ENCODE data around the gene VAX1.
"Not testable (repeated sequence)": the region's sequence is repeated elsewhere in the genome, so short reads cannot be mapped to it uniquely, and the experiment has no call there.

Gene VAX1, protein sequence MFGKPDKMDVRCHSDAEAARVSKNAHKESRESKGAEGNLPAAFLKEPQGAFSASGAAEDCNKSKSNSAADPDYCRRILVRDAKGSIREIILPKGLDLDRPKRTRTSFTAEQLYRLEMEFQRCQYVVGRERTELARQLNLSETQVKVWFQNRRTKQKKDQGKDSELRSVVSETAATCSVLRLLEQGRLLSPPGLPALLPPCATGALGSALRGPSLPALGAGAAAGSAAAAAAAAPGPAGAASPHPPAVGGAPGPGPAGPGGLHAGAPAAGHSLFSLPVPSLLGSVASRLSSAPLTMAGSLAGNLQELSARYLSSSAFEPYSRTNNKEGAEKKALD

DNA sequence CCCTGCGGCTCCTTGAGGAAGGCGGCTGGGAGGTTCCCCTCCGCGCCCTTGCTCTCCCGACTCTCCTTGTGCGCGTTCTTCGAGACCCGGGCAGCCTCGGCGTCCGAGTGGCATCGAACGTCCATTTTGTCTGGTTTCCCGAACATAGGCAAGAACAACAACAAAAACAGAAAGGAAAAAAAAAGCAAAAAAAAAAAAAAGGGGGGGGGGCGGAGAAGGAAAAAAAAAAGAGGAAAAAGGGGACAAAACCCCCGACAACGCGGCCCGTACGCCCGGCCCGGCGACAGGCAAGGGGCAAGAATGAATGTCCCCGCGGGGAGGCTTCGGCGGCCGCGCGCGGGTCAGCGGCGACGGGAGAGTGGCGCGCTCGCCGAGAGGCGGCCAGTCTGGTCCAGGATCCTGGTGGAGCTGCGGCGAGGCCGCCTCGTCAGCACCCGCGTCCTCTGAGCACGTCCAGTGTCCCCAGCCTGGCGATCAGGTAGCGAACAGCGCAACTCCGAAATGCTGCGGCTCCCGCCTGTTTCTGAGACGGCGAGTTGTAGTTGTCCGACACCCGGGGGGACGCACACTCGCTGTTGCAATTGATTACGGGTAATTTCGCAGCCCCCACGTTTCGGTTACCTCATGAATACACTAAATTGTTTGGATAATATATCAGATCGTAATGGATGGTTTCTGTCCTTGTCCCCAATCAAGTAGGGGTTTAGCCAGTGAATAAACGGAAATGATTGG is at the start of gene VAX1:
Gene VAX1, minus strand, starts transcription at position 360 of the 732 bp plus-strand sequence. Its CDS starts 214 bp downstream, at position 146.
- DNase-seq (ENCODE audit: low read depth), result no peak

DNA sequence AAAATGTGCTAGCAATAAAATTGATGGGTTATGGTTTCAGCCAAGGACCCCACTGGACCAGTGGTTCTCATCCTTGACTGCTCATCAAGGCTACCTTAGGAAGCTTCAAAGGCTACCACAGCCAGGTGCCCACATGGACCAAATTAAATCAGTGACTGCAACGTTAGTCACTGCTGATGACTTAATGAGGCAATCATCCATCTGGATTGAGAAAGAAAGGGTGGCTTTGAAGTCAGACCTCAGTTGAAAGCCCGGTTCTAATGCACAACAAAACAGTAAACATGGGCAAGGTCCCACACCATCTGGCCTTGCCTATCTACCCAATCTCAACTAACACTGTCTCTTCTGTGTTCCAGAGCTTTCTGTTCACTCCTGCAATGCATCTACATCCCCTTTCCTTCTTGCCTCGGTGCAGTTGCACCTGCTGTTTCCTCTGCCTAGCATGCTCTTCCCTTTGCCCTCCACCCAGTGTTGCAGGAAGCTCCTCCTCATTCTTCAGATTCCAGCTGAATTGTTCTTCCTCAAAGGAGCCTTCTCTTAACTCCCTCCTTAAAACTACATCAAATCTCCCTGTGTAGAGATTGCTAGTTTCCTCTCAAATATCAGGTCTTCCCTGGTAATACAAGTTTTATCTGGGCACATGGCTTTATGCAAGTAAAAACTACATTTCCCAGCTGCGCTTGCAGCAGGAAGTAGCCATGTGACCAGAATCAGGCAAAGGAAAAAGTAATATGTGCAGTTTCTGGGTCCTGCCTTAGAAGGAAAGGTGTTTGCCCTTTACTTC is 49.0 kb upstream of the VAX1 start:
- no peak for DNase-seq (ENCODE audit: low read depth)

DNA sequence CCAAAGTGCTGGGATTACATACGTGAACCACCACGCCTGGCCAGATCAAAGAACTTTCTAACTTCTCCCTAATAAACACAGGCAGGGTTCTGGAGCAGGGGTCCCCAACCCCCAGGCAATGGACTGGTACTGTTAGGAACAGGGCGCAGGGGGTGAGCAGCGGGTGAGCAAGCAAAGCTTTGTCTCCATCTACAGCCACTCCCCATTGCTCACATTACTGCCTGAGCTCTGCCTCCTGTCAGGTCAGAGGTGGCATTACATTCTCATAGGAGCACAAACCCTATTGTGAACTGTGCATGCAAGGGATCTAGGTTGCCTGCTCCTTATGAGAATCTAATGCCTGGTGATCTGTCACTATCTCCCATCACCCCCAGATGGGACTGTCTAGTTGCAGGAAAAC is 47.7 kb upstream of the VAX1 start:
- not testable (repeated sequence) for DNase-seq (ENCODE audit: low read depth)

DNA sequence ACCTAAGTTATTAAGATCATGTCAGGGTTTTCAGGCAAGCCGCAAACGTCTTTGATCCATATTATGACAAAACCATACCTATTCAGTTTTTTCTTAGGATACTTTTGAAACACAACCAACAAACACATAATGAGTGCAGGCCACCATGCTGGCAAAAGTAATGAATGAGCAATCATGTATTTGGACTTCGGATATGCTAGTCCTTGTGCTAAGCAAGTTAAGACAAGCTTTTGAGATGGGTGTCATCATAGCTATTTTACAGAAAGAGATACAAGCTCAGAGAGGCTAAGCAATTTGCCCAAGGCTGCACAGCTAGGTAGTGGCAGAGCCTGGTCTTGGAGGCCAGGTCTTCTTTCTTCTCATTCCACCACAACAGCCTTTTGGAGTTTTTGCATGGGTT is 46.8 kb upstream of the VAX1 start:
- no peak for DNase-seq (ENCODE audit: low read depth)

GRCh38 chr10:117184296-117184695 is 46.2 kb upstream of the VAX1 start:
- no peak for DNase-seq (ENCODE audit: low read depth)

GRCh38 chr10:117178190-117178589 is 40.1 kb upstream of the VAX1 start:
- DNase-seq (ENCODE audit: low read depth), result no peak

DNA sequence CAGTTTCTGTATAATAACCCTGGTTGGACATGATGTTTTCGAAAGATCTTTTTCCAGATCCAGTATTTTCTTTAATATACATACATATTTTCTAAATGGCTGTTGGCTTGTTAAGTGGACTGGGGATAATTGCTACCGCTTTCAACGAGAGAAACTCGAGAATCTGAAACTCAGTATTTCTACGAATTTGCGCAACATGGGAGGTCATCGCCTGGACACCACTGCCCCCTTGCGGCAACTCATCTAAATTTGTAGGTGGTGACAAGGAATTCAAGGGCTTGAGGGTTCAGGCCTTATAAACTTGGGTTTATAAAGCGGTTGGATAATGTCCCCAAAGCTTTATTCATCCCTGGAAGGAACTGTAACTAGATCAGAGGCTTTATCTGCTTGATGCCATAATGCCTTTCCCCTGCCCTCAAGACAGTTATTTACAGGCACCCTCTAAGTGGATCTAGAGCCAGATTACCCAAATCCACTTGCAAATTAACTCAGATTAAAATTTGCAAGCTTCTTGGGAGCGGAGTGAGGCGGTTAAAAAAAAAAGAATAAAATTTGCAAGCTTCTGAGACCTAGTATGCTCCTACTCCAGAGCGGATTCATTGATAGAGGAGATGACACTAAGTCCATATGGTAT is 37.9 kb upstream of the VAX1 start:
- DNase-seq (ENCODE audit: low read depth), result peak; percentile 71

DNA sequence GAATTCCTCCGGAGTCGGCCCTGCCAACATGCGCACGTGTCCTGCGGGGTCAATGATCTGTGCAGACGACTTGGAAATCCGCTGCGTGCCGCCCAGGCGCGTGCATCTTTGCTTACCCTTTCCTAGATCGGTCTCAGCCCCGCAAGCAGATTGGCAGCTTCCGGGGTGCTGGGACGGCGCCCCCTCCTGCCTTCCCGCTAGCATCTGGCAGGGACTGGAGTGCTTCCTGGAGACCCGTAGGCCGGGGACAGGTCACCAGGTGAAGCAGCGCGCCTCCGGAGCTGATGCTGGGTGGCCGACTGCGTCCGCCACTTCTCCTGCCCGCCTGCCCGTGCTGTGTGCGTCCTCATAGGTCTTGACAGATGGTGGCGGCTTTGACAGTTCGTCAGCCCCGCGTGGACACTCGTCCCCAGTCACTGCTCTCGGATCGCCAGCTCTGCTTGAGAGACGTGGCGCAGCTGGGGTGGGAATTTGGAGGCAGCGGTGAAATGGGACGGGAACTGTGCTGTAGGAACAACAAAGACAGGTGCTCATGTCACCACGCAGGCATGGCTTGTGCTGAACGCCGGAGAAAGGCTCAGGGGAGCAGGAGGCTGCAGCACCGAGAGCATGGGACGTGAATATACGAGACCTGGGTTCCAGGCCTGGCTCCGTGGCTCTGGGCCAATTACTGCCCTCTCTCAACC is 37.3 kb upstream of the VAX1 start:
- DNase-seq (ENCODE audit: low read depth), result no peak

DNA sequence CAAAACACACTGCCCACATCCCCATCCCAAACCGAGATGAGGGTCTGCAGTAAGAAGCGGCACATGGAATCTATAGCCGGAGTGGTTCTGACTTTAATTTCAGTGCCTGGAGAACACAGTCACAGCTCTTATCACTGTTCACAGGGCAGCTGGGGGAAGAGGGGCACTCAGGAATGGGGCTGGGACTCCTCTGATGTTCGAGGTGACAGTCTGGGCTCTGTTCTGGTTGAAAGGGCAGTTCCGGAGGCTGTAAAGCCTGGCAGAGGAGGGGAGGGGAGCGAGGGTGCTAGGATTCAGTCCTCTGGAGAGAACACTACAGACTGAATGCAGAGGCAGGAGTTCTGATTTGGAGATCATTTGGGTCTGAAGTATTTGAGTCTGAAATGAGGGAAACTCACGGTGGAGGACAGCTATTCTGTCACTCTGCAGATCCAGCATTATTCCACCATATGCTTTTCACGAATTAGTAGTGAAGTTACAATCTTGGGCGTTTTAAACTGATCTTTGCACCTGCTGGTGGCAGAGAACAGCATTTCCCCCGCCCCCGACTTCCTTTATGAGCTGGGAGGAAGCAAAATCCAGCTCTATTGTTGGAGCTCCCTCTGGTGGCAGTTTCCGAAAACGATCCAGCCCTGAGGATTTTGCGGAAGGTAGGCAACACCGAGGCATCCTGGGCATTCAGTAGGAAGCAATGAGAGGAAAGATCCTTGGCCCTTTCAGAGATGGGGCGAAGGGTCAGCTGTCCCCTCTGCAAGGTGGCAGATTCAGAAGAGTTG is 36.6 kb upstream of the VAX1 start:
- DNase-seq (ENCODE audit: low read depth), result peak; percentile 77

GRCh38 chr10:117170244-117170643 is 32.2 kb upstream of the VAX1 start:
- no peak for DNase-seq (ENCODE audit: low read depth)

DNA sequence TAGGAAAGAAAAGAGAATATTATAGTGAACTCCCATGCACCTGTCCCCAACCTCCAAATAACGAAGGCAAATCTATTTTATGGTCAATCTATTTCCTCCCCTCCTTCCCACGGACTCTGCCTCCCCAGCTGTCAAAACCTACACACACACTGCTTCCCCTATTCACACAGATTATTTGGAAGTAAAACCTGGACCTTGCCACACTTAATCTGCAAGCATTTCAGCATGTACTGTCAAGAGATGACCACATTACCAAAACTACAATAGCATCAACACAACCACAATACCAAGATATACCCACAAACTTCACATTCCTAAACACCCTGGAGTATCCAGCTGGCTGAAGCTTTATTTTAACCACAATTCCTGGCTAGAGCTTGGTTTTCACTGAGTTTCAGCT is 31.4 kb upstream of the VAX1 start:
- DNase-seq (ENCODE audit: low read depth), result no peak

DNA sequence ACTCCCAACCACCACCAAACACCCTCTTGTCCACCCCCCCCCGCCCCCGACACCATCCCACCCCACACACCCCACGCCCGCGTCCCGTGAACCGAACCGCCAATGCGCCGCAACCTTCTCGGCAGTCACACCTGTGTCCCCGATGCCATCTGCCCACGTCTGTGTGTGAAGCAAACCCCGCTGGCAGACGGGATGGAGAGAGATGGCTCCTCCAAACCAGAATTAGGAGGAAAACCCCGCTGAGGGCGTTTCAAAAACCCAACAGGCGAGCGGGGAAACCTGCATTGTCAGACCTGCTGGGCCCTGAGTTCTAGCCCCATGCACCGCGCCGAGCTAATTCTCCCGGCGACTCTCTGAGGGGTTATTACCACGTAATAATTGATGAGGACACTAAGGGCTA is 30.7 kb upstream of the VAX1 start:
- no peak for DNase-seq (ENCODE audit: low read depth)

- peak; percentile 62 for DNase-seq (ENCODE audit: low read depth)
Observed at GRCh38 chr10:117167789-117168674, 30.0 kb upstream of the VAX1 start.

DNA sequence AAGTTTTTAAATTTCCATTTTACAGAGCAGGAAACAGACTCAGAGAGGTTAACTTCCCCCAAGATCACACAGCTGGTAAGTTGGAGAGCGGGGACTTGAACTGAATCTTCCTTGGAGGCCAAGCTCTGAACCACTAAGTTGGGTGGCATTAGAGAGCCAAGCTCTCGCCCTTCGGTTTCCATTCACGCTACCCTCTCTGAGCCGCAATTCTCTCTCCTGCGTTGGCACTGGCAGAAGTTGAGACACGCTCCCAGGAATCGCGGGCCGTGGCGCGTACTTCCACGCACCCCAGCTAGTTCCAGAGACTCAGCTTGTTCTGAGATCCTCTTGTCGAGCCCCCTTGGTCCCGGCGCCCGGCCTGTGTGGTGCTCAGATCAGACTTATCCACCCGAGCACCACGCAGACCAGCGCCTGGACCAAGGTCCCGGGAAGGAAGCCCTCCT is 29.3 kb upstream of the VAX1 start:
- DNase-seq (ENCODE audit: low read depth), result no peak

GRCh38 chr10:117166418-117167345 is 28.6 kb upstream of the VAX1 start:
- no peak for DNase-seq (ENCODE audit: low read depth)

DNA sequence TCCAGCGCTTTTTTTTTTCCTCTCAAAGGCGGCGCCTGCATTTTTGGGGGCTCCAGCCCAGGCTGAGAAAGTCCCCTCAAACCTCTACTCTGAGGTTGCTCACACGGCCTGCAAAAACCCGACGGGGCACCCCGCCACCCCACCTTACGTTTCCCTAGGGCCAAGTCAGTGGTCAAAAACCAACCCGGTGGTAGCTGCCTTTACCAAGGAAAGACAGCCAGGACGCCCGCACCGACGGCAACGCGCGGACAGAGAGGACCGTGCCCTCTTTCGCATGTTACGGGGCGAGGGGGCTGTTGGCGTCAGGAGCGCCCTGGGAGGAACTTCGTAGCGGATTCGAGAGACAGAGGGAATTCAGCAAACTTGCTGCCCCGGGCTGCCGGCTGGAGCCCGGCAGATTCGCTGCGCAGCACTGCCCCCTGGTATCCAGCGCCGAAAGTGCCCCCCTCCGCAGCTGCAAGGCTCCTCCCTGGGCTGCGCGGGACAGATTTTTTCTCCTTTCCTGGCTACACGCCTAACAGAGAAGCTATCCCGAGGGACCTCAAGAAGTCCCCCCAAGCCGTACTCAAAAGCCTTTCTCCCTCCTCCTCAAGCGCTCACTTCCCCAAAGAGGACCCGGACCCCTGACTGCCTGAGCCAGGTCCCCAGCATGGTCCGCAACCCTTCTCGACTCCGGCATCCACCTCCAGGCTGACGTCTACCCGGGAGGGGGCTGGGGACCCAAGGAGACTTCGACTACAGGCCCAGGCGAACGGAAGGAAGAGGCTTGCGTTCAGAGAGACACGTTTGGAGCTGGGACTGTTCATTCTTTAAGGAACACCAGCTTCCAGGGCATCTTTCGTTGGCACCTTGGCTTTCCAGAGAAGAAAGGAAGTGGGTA is 27.7 kb upstream of the VAX1 start:
- no peak for DNase-seq (ENCODE audit: low read depth)
